HG02763 (cell line): ENCODE results near the gene DLG4.

Experiments used
- ATAC-seq: cut with Tn5 transposase; IDR thresholded peaks from one replicate; pipeline ENCODE4 v1.9.1; 2021; ENCODE audit warnings: mild to moderate bottlenecking, moderate library complexity; ENCODE audit not compliant: unreplicated experiment

Gene DLG4

GRCh38 chr17:7215652-7216180 is 3.9 kb downstream of the DLG4 start:
- no peak for ATAC-seq

- no peak for ATAC-seq
Measured at GRCh38 chr17:7215136-7215638, 4.4 kb downstream of the DLG4 start.

- ATAC-seq = peak; percentile 81
Measured at GRCh38 chr17:7214300-7215135, 5.1 kb downstream of the DLG4 start.

- ATAC-seq = no peak
Measured at GRCh38 chr17:7213895-7214299, 5.7 kb downstream of the DLG4 start.

- ATAC-seq = no peak
Measured at GRCh38 chr17:7211491-7212273, 8.0 kb downstream of the DLG4 start.

GRCh38 chr17:7208754-7209460 is 10.7 kb downstream of the DLG4 start:
- no peak for ATAC-seq

GRCh38 chr17:7208027-7208571 is 11.5 kb downstream of the DLG4 start:
- no peak for ATAC-seq

GRCh38 chr17:7207120-7208001 is 12.3 kb downstream of the DLG4 start:
- ATAC-seq = no peak

GRCh38 chr17:7205561-7205960 is 14.1 kb downstream of the DLG4 start:
- no peak for ATAC-seq

GRCh38 chr17:7204828-7205461 is 14.7 kb downstream of the DLG4 start:
- peak; percentile 77 for ATAC-seq

GRCh38 chr17:7204336-7204735 is 15.3 kb downstream of the DLG4 start:
- no peak for ATAC-seq

- ATAC-seq = no peak
Measured at GRCh38 chr17:7203391-7203790, 16.2 kb downstream of the DLG4 start.

- ATAC-seq = no peak
Measured at GRCh38 chr17:7196651-7197401, 22.8 kb downstream of the DLG4 start.

GRCh38 chr17:7195971-7196370 is 23.7 kb downstream of the DLG4 start:
- no peak for ATAC-seq

GRCh38 chr17:7192271-7192937 is 27.2 kb downstream of the DLG4 start:
- ATAC-seq = no peak

- ATAC-seq = no peak
Measured at GRCh38 chr17:7191571-7192270, 27.9 kb downstream of the DLG4 start.

GRCh38 chr17:7191069-7191468 is 28.6 kb downstream of the DLG4 start:
- no peak for ATAC-seq
